HCT116 (cell line): ENCODE measurements around the gene COG5. TPM values are rescaled to one million over a fixed set of nuclear protein-coding genes. Genes with fewer than 3 reads are reported as not detected.

Source experiments
- ATAC-seq: fragments of 200-7000 bp; cut with Tn5 transposase; 2 replicates; pipeline ENCODE4 v1.9.1; 2020; ENCODE audit warnings: mild to moderate bottlenecking, moderate library complexity
- BruUV-seq: library from RNA; stranded (reverse); fragments of 400-500 nt; replicated peaks from 2 replicates; lab custom pipeline; 2021; lab: Mats Ljungman, UMichigan
- CTCF ChIA-PET: fragments of 300-600 bp; sonication (Branson Sonifier 250); formaldehyde crosslinking; loops from one replicate; lab custom pipeline; 2021; ENCODE audit warnings: antibody characterized with exemption; lab: Charles Lee
- POLR2A ChIA-PET: fragments of 300-600, 350-600 bp; sonication (Branson Sonifier 250); formaldehyde crosslinking; loops from one replicate; lab custom pipeline; 2021; ENCODE audit warnings: antibody characterized with exemption; lab: Charles Lee
- RAD21 ChIA-PET, 2 experiments: fragments of 300-600 bp; sonication (Branson Sonifier 250); formaldehyde crosslinking; loops; one replicate each; lab custom pipeline; 2023; ENCODE audit warnings: low total read pairs in 2 of 2; ENCODE audit not compliant: uncharacterized antibody in 2 of 2, unreplicated experiment in 2 of 2, low non-redundant PET in 1 of 2; lab: Charles Lee
- DNase-seq: peaks from one replicate; pipeline ENCODE4 v3.0.0-alpha.2; 2010; ENCODE audit warnings: low read depth, low spot score
- H2AFZ ChIP-seq: fragments of 200-600 bp; shearing (Covaris generic), sonication (generic); 2 replicates; pipeline ENCODE4 v1.6.1; 2017; ENCODE audit warnings: low read depth, mixed run types, mixed read lengths, antibody characterized with exemption, low read length; ENCODE audit not compliant: poor library complexity, severe bottlenecking
- H3K27ac ChIP-seq: 2 replicates; pipeline ENCODE4 v1.5.1; 2012; ENCODE audit warnings: low read depth, low read length
- H3K27me3 ChIP-seq: fragments of 200-600 bp; sonication (generic); 2 replicates; pipeline ENCODE4 v1.6.1; 2016; ENCODE audit warnings: mixed run types, low read length, mixed read lengths; ENCODE audit not compliant: insufficient read depth
- H3K36me3 ChIP-seq, 2 experiments: fragments of 200-500 bp in 1 of 2; fragments of 200-600 bp in 1 of 2; sonication (Bioruptor generic) in 1 of 2; sonication (generic) in 1 of 2; 2 replicates each; pipeline versions ENCODE4 v1.5.1 to v1.6.1; 2014 to 2016; ENCODE audit warnings: low read length in 2 of 2, inconsistent platforms in 1 of 2, mixed read lengths in 1 of 2, mixed run types in 1 of 2; ENCODE audit not compliant: insufficient read depth in 2 of 2, control insufficient read depth in 1 of 2
- H3K4me1 ChIP-seq, 2 experiments: fragments of 200-600 bp in 1 of 2; sonication (generic) in 1 of 2; 2 replicates each; pipeline versions ENCODE4 v1.5.1 to v1.6.1; 2012 to 2017; ENCODE audit warnings: low read length in 2 of 2, inconsistent platforms in 1 of 2, mild to moderate bottlenecking in 1 of 2, mixed read lengths in 1 of 2, mixed run types in 1 of 2, moderate library complexity in 1 of 2; ENCODE audit not compliant: insufficient read depth in 2 of 2, control insufficient read depth in 1 of 2
- H3K4me2 ChIP-seq: fragments of 200-600 bp; sonication (generic); 2 replicates; pipeline ENCODE4 v1.6.1; 2017; ENCODE audit warnings: mixed run types, low read length, mixed read lengths
- H3K4me3 ChIP-seq, 2 experiments: fragments of 200-600 bp in 1 of 2; sonication (generic) in 1 of 2; replicated peaks in 1 of 2; 2 replicates each; pipeline ENCODE4 v1.5.1; 2011 to 2016; ENCODE audit warnings: low read length in 2 of 2, control low read depth in 1 of 2, low read depth in 1 of 2, mild to moderate bottlenecking in 1 of 2, mixed read lengths in 1 of 2, mixed run types in 1 of 2
- H3K79me2 ChIP-seq: fragments of 200-600 bp; sonication (generic); 2 replicates; pipeline ENCODE4 v1.6.1; 2017; ENCODE audit warnings: mild to moderate bottlenecking, mixed run types, low read length, moderate library complexity, mixed read lengths; ENCODE audit not compliant: insufficient read depth
- H3K9ac ChIP-seq: fragments of 200-600 bp; sonication (generic); 2 replicates; pipeline ENCODE4 v1.6.1; 2016; ENCODE audit warnings: low read length, mixed read lengths
- H3K9me2 ChIP-seq: fragments of 200-600 bp; sonication (generic), shearing (Covaris generic); 2 replicates; pipeline ENCODE4 v1.6.1; 2017; ENCODE audit warnings: mixed run types, mild to moderate bottlenecking, moderate library complexity; ENCODE audit not compliant: insufficient read depth
- H3K9me3 ChIP-seq, 2 experiments: fragments of 200-500 bp in 1 of 2; fragments of 200-600 bp in 1 of 2; sonication (Bioruptor generic) in 1 of 2; sonication (generic) in 1 of 2; 2 replicates each; pipeline ENCODE4 v1.6.1; 2014 to 2017; ENCODE audit warnings: low read length in 2 of 2, mixed read lengths in 2 of 2, inconsistent platforms in 1 of 2, low read depth in 1 of 2, mild to moderate bottlenecking in 1 of 2, mixed run types in 1 of 2, moderate library complexity in 1 of 2; ENCODE audit not compliant: control insufficient read depth in 1 of 2, insufficient read depth in 1 of 2
- H4K20me1 ChIP-seq: fragments of 200-600 bp; sonication (generic), shearing (Covaris generic); 2 replicates; pipeline ENCODE4 v1.6.1; 2017; ENCODE audit warnings: mixed run types, mild to moderate bottlenecking, moderate library complexity; ENCODE audit not compliant: insufficient read depth
- EGR1 ChIP-seq: IDR thresholded peaks from 2 replicates; pipeline ENCODE4 v1.6.1; 2012; ENCODE audit warnings: low read depth
- SIN3A ChIP-seq: IDR thresholded peaks from 2 replicates; pipeline ENCODE4 v1.6.1; 2012; ENCODE audit warnings: low read depth
- SP1 ChIP-seq: IDR thresholded peaks from 2 replicates; pipeline ENCODE4 v1.6.1; 2012; ENCODE audit warnings: low read depth
- SRF ChIP-seq: IDR thresholded peaks from 2 replicates; pipeline ENCODE4 v1.6.1; 2012; ENCODE audit warnings: low read depth
- TCF7L2 ChIP-seq: IDR thresholded peaks from 2 replicates; pipeline ENCODE4 v1.7.0; 2011; ENCODE audit warnings: borderline replicate concordance, inconsistent platforms; ENCODE audit not compliant: insufficient read depth, insufficient read length; ENCODE audit errors: extremely low read depth
- ZNF274 ChIP-seq: fragments of 200-500 bp; sonication (Bioruptor generic); IDR thresholded peaks from 2 replicates; pipeline ENCODE4 v1.6.1; 2014; ENCODE audit warnings: mild to moderate bottlenecking, low read depth, low read length, inconsistent platforms
- intact Hi-C: fragments of 100-400 bp; cut with micrococcal nuclease; formaldehyde crosslinking; loops from 2 replicates; pipeline ENCODE4 v1.10.0; 2022
- total RNA-seq: library from RNA; stranded (reverse); gene quantifications from one replicate; pipeline ENCODE4 v1.2.1, GENCODE V29; 2021; ENCODE audit not compliant: unreplicated experiment
- TF ChIP-seq, protein P1 (sequence below): IDR thresholded peaks from 2 replicates; pipeline ENCODE4 v1.6.1; 2012; ENCODE audit warnings: low read depth
- TF ChIP-seq, protein P2 (sequence below): IDR thresholded peaks from 2 replicates; pipeline ENCODE4 v1.6.1; 2012

COG5 gene
- total RNA-seq, 1 experiment from 2014 or later, result 30.7 TPM

DNA sequence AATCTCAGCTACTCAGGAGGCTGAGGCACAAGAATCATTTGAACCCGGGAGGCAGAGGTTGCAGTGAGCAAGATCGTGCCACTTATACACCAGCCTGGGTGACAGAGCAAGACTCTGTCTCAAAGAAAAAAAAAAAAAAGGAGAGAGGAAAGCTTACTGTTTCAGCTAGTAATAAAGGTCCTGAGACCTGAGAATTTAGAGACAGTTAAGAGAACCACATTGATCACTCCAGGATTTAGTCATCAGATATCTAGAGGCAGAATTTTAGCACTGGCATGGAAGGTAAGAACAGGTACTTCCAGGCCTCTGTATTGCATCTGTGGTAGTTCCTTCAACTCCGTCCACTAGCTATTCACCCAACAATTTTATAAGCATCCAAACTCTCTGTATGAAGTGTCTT, 7.8 kb downstream of the COG5 start:
- Histone ChIP-seq H3K4me2 (no peak overlapping the region), H3K9me2 (no peaks in the 10 kb centered on the region), H4K20me1 (no peaks in the 10 kb centered on the region), H3K36me3 (peaks cover 5% of the 10 kb centered on the region in 2 experiments; a peak in 1 of 4 replicates), H2AFZ (no peak overlapping the region), H3K27ac (no peak overlapping the region), H3K9me3 (no peaks in the 10 kb centered on the region), H3K4me3 (no peak overlapping the region), H3K4me1 (no peaks in the 10 kb centered on the region; a peak in 1 of 4 replicates)
- ChIA-PET RAD21 (no interaction called here), CTCF (no interaction called here), POLR2A (no interaction called here)
- BruUV-seq, result no TSS peak
- no peak for DNase-seq
- no peak for ATAC-seq
- no peak for TF ChIP-seq ZNF274
- TF ChIP-seq, protein P1, sequence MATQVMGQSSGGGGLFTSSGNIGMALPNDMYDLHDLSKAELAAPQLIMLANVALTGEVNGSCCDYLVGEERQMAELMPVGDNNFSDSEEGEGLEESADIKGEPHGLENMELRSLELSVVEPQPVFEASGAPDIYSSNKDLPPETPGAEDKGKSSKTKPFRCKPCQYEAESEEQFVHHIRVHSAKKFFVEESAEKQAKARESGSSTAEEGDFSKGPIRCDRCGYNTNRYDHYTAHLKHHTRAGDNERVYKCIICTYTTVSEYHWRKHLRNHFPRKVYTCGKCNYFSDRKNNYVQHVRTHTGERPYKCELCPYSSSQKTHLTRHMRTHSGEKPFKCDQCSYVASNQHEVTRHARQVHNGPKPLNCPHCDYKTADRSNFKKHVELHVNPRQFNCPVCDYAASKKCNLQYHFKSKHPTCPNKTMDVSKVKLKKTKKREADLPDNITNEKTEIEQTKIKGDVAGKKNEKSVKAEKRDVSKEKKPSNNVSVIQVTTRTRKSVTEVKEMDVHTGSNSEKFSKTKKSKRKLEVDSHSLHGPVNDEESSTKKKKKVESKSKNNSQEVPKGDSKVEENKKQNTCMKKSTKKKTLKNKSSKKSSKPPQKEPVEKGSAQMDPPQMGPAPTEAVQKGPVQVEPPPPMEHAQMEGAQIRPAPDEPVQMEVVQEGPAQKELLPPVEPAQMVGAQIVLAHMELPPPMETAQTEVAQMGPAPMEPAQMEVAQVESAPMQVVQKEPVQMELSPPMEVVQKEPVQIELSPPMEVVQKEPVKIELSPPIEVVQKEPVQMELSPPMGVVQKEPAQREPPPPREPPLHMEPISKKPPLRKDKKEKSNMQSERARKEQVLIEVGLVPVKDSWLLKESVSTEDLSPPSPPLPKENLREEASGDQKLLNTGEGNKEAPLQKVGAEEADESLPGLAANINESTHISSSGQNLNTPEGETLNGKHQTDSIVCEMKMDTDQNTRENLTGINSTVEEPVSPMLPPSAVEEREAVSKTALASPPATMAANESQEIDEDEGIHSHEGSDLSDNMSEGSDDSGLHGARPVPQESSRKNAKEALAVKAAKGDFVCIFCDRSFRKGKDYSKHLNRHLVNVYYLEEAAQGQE, result no peak
- TF ChIP-seq, all 23 proteins: peak for 0
- Histone ChIP-seq H3K79me2 (peaks cover 17% of the 10 kb centered on the region), H3K9ac (no peak overlapping the region), H3K27me3 (no peaks in the 10 kb centered on the region)
- intact Hi-C loops, result no loop called here

DNA sequence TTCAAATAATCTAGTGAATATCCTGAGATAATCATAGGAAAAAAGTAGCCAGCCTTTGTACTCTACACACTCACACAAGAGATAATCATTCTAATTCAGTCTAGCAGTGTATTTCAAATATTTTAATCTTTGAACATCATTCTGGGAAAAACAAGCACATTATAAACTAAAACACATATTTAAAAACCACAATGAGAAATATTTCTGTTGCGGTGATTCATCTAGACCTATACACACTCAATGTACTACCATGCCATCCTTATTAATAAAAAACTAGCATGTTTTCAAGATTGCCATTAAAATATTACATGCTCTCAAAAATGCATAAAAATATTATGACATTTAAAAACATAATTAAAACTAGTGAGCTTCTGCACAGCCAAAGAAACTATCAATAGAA, 11.8 kb downstream of the COG5 start:
- TF ChIP-seq SP1, result no peak
- no peak for TF ChIP-seq SRF
- TF ChIP-seq, protein P2, sequence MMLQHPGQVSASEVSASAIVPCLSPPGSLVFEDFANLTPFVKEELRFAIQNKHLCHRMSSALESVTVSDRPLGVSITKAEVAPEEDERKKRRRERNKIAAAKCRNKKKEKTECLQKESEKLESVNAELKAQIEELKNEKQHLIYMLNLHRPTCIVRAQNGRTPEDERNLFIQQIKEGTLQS, result no peak
- TF ChIP-seq TCF7L2, result no peak
- TF ChIP-seq, protein P1, result no peak
- TF ChIP-seq SIN3A, result no peak
- TF ChIP-seq EGR1, result no peak
- ChIA-PET RAD21 (no interaction called here), CTCF (no interaction called here), POLR2A (no interaction called here)
- intact Hi-C loops, result no loop called here
- DNase-seq (no peak), ATAC-seq (no peak)
- no peaks in the 10 kb centered on the region for H3K4me1 ChIP-seq
- H4K20me1 ChIP-seq, result no peaks in the 10 kb centered on the region
- no peaks in the 10 kb centered on the region for H3K9me2 ChIP-seq
- H3K36me3 ChIP-seq, result peaks cover 5 to 6% of the 10 kb centered on the region in 2 experiments; a peak in 2 of 4 replicates
- no peaks in the 10 kb centered on the region for H3K79me2 ChIP-seq
- no TSS peak for BruUV-seq
- no peaks in the 10 kb centered on the region for H3K9me3 ChIP-seq
- H3K27ac ChIP-seq, result no peak overlapping the region
- no peak overlapping the region for H2AFZ ChIP-seq
- H3K27me3 ChIP-seq, result no peaks in the 10 kb centered on the region
- H3K4me2 ChIP-seq, result no peak overlapping the region
- H3K4me3 ChIP-seq, result no peak overlapping the region
- no peak overlapping the region for H3K9ac ChIP-seq
